Panc1 (cell line): ENCODE measurements around the gene MRPL24. TPM values are rescaled to one million over a fixed set of nuclear protein-coding genes. Genes with fewer than 3 reads are reported as not detected.

Source experiments
- ATAC-seq: fragments of 200-7000 bp; cut with Tn5 transposase; 2 replicates; pipeline ENCODE4 v1.9.1; 2020; ENCODE audit warnings: mild to moderate bottlenecking, moderate library complexity
- BruUV-seq: library from RNA; stranded (reverse); fragments of 400-500 nt; replicated peaks from 2 replicates; lab custom pipeline; 2021; lab: Mats Ljungman, UMichigan
- CTCF ChIA-PET: fragments of 300-600 bp; sonication (Branson Sonifier 250); formaldehyde crosslinking; loops from one replicate; lab custom pipeline; 2022; ENCODE audit warnings: antibody characterized with exemption; lab: Charles Lee
- POLR2A ChIA-PET: fragments of 300-600 bp; sonication (Branson Sonifier 250); formaldehyde crosslinking; loops from one replicate; lab custom pipeline; 2022; ENCODE audit warnings: antibody characterized with exemption; lab: Charles Lee
- DNase-seq: peaks from one replicate; pipeline ENCODE4 v3.0.0-alpha.2; 2010; ENCODE audit warnings: low read depth, low spot score
- H3K27ac ChIP-seq: 2 replicates; pipeline ENCODE4 v1.5.1; 2011; ENCODE audit warnings: mild to moderate bottlenecking, low read length, inconsistent platforms
- H3K27me3 ChIP-seq: fragments of 200-500 bp; sonication (Bioruptor generic); 2 replicates; pipeline ENCODE4 v1.6.0; 2014; ENCODE audit warnings: low read length, inconsistent platforms; ENCODE audit not compliant: control insufficient read depth, insufficient read depth
- H3K36me3 ChIP-seq: fragments of 200-500 bp; sonication (Bioruptor generic); 2 replicates; pipeline ENCODE4 v1.5.1; 2014; ENCODE audit warnings: inconsistent platforms, mild to moderate bottlenecking, low read length, moderate library complexity; ENCODE audit not compliant: control insufficient read depth, insufficient read depth
- H3K4me1 ChIP-seq: 2 replicates; pipeline ENCODE4 v1.5.1; 2011; ENCODE audit warnings: inconsistent platforms, mild to moderate bottlenecking, low read length, moderate library complexity; ENCODE audit not compliant: control insufficient read depth, insufficient read depth
- H3K4me3 ChIP-seq, 2 experiments: 2 replicates each; pipeline ENCODE4 v1.5.1; 2011 to 2012; ENCODE audit warnings: low read depth in 2 of 2, low read length in 2 of 2, mild to moderate bottlenecking in 2 of 2, inconsistent platforms in 1 of 2, moderate library complexity in 1 of 2
- H3K9me3 ChIP-seq: fragments of 200-500 bp; sonication (Bioruptor generic); 2 replicates; pipeline ENCODE4 v1.5.1; 2014; ENCODE audit warnings: low read depth, mild to moderate bottlenecking, inconsistent platforms, low read length, moderate library complexity; ENCODE audit not compliant: control insufficient read depth, insufficient read depth
- CTCF ChIP-seq: fragments of 450-650 bp; IDR thresholded peaks from 2 replicates; pipeline ENCODE4 v1.5.1; 2017; ENCODE audit warnings: mild to moderate bottlenecking
- POLR2AphosphoS5 ChIP-seq: IDR thresholded peaks from 2 replicates; pipeline ENCODE4 v1.6.1; 2012; ENCODE audit warnings: mild to moderate bottlenecking, low read depth, low read length, moderate library complexity
- REST ChIP-seq, 2 experiments: IDR thresholded peaks; 2 replicates each; pipeline ENCODE4 v1.6.1; 2011 to 2012; ENCODE audit warnings: low read depth in 2 of 2, control low read depth in 1 of 2, low read length in 1 of 2, mild to moderate bottlenecking in 1 of 2, moderate library complexity in 1 of 2; ENCODE audit not compliant: insufficient read depth in 1 of 2
- SIN3A ChIP-seq: IDR thresholded peaks from 2 replicates; pipeline ENCODE4 v1.6.1; 2012; ENCODE audit warnings: low read depth, mild to moderate bottlenecking, low read length, moderate library complexity, borderline replicate concordance; ENCODE audit not compliant: insufficient read depth
- TCF7L2 ChIP-seq: IDR thresholded peaks from 2 replicates; pipeline ENCODE4 v1.6.1; 2011; ENCODE audit warnings: mild to moderate bottlenecking, low read depth, low read length, inconsistent platforms
- in situ Hi-C: cut with HindIII; loops from 2 replicates; pipeline ENCODE4 v1.10.0; 2016; ENCODE audit warnings: low sequenced_read_pairs, low pct_unique_long_range_greater_than_20kb
- intact Hi-C: fragments of 100-400 bp; cut with micrococcal nuclease; formaldehyde crosslinking; loops from one replicate; pipeline ENCODE4 v1.10.0; 2022; ENCODE audit not compliant: unreplicated experiment
- total RNA-seq: library from RNA; stranded (reverse); gene quantifications from one replicate; pipeline ENCODE4 v1.2.1, GENCODE V29; 2021; ENCODE audit not compliant: unreplicated experiment

MRPL24 gene
- total RNA-seq, 1 experiment from 2014 or later: 80.4 TPM

- ChIA-PET POLR2A (no interaction called here), CTCF (no interaction called here)
- intact Hi-C loops: no loop called here
- no peaks in the 10 kb centered on the region for H3K27me3 ChIP-seq
- H3K4me1 ChIP-seq: peaks cover 9% of the 10 kb centered on the region
- in situ Hi-C loops: no loop called here
- H3K36me3 ChIP-seq: no peaks in the 10 kb centered on the region; the same call in 1 of the 2 replicates
- no peaks in the 10 kb centered on the region for H3K9me3 ChIP-seq
- TSS peak; percentile 54 for BruUV-seq
- TF ChIP-seq REST (IDR thresholded peaks at IDR 0.05; ENCODE audit: insufficient read depth in 1 of 2, low read depth in 2 of 2, low read length in 1 of 2): no peak
- TF ChIP-seq SIN3A: no peak
- no peak for TF ChIP-seq TCF7L2
- TF ChIP-seq POLR2AphosphoS5: no peak
- TF ChIP-seq CTCF: no peak
- no peak overlapping the region for H3K4me3 ChIP-seq
- H3K27ac ChIP-seq: no peak overlapping the region
- no peak for ATAC-seq
- no peak for DNase-seq
Measured at GRCh38 chr1:156755527-156755950, 14.7 kb upstream of the MRPL24 start.

- DNase-seq (no peak), ATAC-seq (no peak)
- intact Hi-C loops (no loop called here), in situ Hi-C loops (no loop called here)
- POLR2A ChIA-PET: no interaction called here
- no TSS peak for BruUV-seq
- H3K9me3 ChIP-seq: no peaks in the 10 kb centered on the region
- H3K4me1 ChIP-seq: peaks cover 13% of the 10 kb centered on the region
- H3K27me3 ChIP-seq: no peaks in the 10 kb centered on the region
- no peak overlapping the region for H3K27ac ChIP-seq
- TF ChIP-seq CTCF (no peak), POLR2AphosphoS5 (no peak), TCF7L2 (no peak), REST (IDR thresholded peaks at IDR 0.05; ENCODE audit: insufficient read depth in 1 of 2, low read depth in 2 of 2, low read length in 1 of 2) (no peak), SIN3A (no peak)
- CTCF ChIA-PET: interaction anchor here (0.6 kb wide), 1 partner anchor 41 kb away, joined by 4 read pairs; no protein-coding TSS in a partner anchor
- peaks cover 8% of the 10 kb centered on the region for H3K36me3 ChIP-seq
- H3K4me3 ChIP-seq: no peak overlapping the region
Measured at GRCh38 chr1:156754219-156754618, 13.3 kb upstream of the MRPL24 start.
